K562 (cell line): Measurements from ENCODE around the gene CTSD. TPM values are rescaled to one million over a fixed set of nuclear protein-coding genes. Genes with fewer than 3 reads are reported as not detected.

Source experiments
- ATAC-seq: fragments of 200-7000 bp; cut with Tn5 transposase; 3 replicates; pipeline ENCODE4 v1.9.1; 2020; ENCODE audit warnings: moderate library complexity
- BruUV-seq: library from RNA; stranded (reverse); fragments of 400-500 nt; replicated peaks from 2 replicates; lab custom pipeline; 2021; lab: Mats Ljungman, UMichigan
- CTCF ChIA-PET: fragments of 300-600 bp; formaldehyde crosslinking; extraction: SDS; loops from one replicate; lab custom pipeline; 2021; ENCODE audit warnings: low intra/inter-chr PET ratio; lab: Yijun Ruan, JAX
- POLR2A ChIA-PET: fragments of 300-600, 350-650 bp; sonication (Branson Sonifier 250); formaldehyde crosslinking; extraction: SDS; loops from one replicate; lab custom pipeline; 2021; ENCODE audit warnings: antibody characterized with exemption, inconsistent platforms; lab: Yijun Ruan, JAX
- DNase-seq, 4 experiments: peaks; one replicate each; pipeline versions ENCODE4 v3.0.0 to v3.0.0-alpha.2; 2011 to 2018; ENCODE audit warnings: low spot score in 3 of 4, mixed read lengths in 3 of 4; ENCODE audit errors: extremely low read depth in 1 of 4
- FAIRE-seq: peaks from 2 replicates; lab custom pipeline; 2011; peaks lifted over from hg19 to GRCh38; lab: Jason Lieb, UNC
- H2AFZ ChIP-seq: 2 replicates; pipeline ENCODE4 v1.6.0; 2011; ENCODE audit warnings: low read depth, low read length, control low read depth, inconsistent platforms
- H3K27ac ChIP-seq: fragments of 200-600 bp; 3 replicates; pipeline ENCODE4 v1.8.0; 2011; ENCODE audit warnings: low read depth, mild to moderate bottlenecking, control low read depth, inconsistent platforms, low read length, moderate library complexity, mixed read lengths; ENCODE audit errors: extremely low read depth
- H3K27me3 ChIP-seq, 2 experiments: fragments of 300-600 bp in 1 of 2; 2 replicates in 1 of 2; 3 replicates in 1 of 2; pipeline versions ENCODE4 v1.6.0 to v1.8.0; 2011; ENCODE audit warnings: inconsistent platforms in 2 of 2, low read length in 2 of 2, mild to moderate bottlenecking in 1 of 2, mixed read lengths in 1 of 2, moderate library complexity in 1 of 2; ENCODE audit not compliant: control insufficient read depth in 2 of 2, insufficient read depth in 2 of 2
- H3K36me3 ChIP-seq: fragments of 300-600 bp; 3 replicates; pipeline ENCODE4 v1.8.0; 2011; ENCODE audit warnings: mild to moderate bottlenecking, low read length, inconsistent platforms; ENCODE audit not compliant: control insufficient read depth, insufficient read depth
- H3K4me1 ChIP-seq, 2 experiments: fragments of 200-600 bp in 1 of 2; replicated peaks in 1 of 2; 2 replicates in 1 of 2; 3 replicates in 1 of 2; pipeline versions ENCODE4 v1.5.1 to v1.8.0; 2011; ENCODE audit warnings: inconsistent platforms in 2 of 2, low read length in 2 of 2, mild to moderate bottlenecking in 1 of 2, mixed read lengths in 1 of 2, moderate library complexity in 1 of 2; ENCODE audit not compliant: control insufficient read depth in 2 of 2, insufficient read depth in 2 of 2
- H3K4me2 ChIP-seq: 2 replicates; pipeline ENCODE4 v1.6.1; 2011; ENCODE audit warnings: low read length, control low read depth, inconsistent platforms, mixed read lengths; ENCODE audit not compliant: insufficient read depth
- H3K4me3 ChIP-seq: fragments of 200-600 bp; sonication (generic), shearing (Covaris generic); 2 replicates; pipeline ENCODE4 v1.5.1; 2016; ENCODE audit warnings: control low read depth, inconsistent platforms
- H3K79me2 ChIP-seq: fragments of 200-600 bp; 3 replicates; pipeline ENCODE4 v1.8.0; 2011; ENCODE audit warnings: low read length, inconsistent platforms; ENCODE audit not compliant: control insufficient read depth, insufficient read depth
- H3K9ac ChIP-seq, 2 experiments: 2 replicates each; pipeline versions ENCODE4 v1.6.0 to v1.6.1; 2011; ENCODE audit warnings: low read depth in 2 of 2, low read length in 2 of 2, control low read depth in 1 of 2, inconsistent platforms in 1 of 2, mild to moderate bottlenecking in 1 of 2, mixed read lengths in 1 of 2; ENCODE audit not compliant: insufficient read depth in 1 of 2
- H3K9me1 ChIP-seq: one replicate; pipeline ENCODE4 v1.6.0; 2011; ENCODE audit warnings: inconsistent platforms, mild to moderate bottlenecking, low read length, moderate library complexity; ENCODE audit not compliant: control insufficient read depth, insufficient read depth
- H3K9me3 ChIP-seq: replicated peaks from 2 replicates; pipeline ENCODE4 v1.5.1; 2011; ENCODE audit warnings: low read depth, low read length, inconsistent platforms; ENCODE audit not compliant: control insufficient read depth, insufficient read depth
- H4K20me1 ChIP-seq: replicated peaks from 2 replicates; pipeline ENCODE4 v1.6.1; 2011; ENCODE audit warnings: low read length, inconsistent platforms, mixed read lengths; ENCODE audit not compliant: control insufficient read depth, insufficient read depth
- CC2D1A ChIP-seq: fragments of 450-650 bp; IDR thresholded peaks from 2 replicates; pipeline ENCODE4 v1.6.1; 2017; ENCODE audit warnings: mild to moderate bottlenecking
- CHD2 ChIP-seq: IDR thresholded peaks from 2 replicates; pipeline ENCODE4 v1.6.1; 2011; ENCODE audit warnings: low read depth, low read length
- CREB3 ChIP-seq: fragments of 450-650 bp; conservative IDR thresholded peaks from 2 replicates; pipeline ENCODE4 v1.6.1; 2016; ENCODE audit warnings: missing genetic modification characterization, low read depth, mild to moderate bottlenecking, missing compliant biosample characterization, moderate library complexity
- CSDE1 ChIP-seq, 2 experiments: fragments of 450-650 bp; IDR thresholded peaks; 2 replicates each; pipeline ENCODE4 v1.6.1; 2016; ENCODE audit warnings: mild to moderate bottlenecking in 1 of 2
- CXXC5 ChIP-seq: fragments of 250-450 bp; sonication (Bioruptor Pico); IDR thresholded peaks from 2 replicates; pipeline ENCODE4 v1.8.0; 2022; ENCODE audit warnings: inconsistent platforms, mild to moderate bottlenecking, moderate library complexity
- MEF2D ChIP-seq: conservative IDR thresholded peaks from 2 replicates; pipeline ENCODE4 v1.6.1; 2016; ENCODE audit warnings: low read depth, missing genetic modification characterization, missing compliant biosample characterization
- PHB ChIP-seq: fragments of 250-450 bp; sonication (Bioruptor Pico); IDR thresholded peaks from 2 replicates; pipeline ENCODE4 v1.5.0; 2021
- RBM17 ChIP-seq: fragments of 200-400 bp; formaldehyde crosslinking; IDR thresholded peaks from 2 replicates; pipeline ENCODE4 v1.6.1; 2017; ENCODE audit warnings: low read depth, mild to moderate bottlenecking, low read length, borderline replicate concordance
- SRF ChIP-seq, 2 experiments: fragments of 250-450, 450-650 bp in 1 of 2; sonication (Bioruptor Pico) in 1 of 2; sonication (generic) in 1 of 2; formaldehyde crosslinking; IDR thresholded peaks; 2 replicates each; pipeline versions ENCODE4 v1.5.0 to v1.5.1; 2020 to 2022; ENCODE audit warnings: mild to moderate bottlenecking in 1 of 2, missing genetic modification reagents in 1 of 2
- ZBTB1 ChIP-seq: sonication (generic); formaldehyde crosslinking; IDR thresholded peaks from 2 replicates; pipeline ENCODE4 v1.8.1; 2023; ENCODE audit warnings: missing genetic modification reagents, low read depth, mild to moderate bottlenecking, borderline replicate concordance
- ZEB2 ChIP-seq: fragments of 450-650 bp; IDR thresholded peaks from 2 replicates; pipeline ENCODE4 v1.6.1; 2016
- ZKSCAN3 ChIP-seq: fragments of 250-450 bp; sonication (Bioruptor Pico); IDR thresholded peaks from 2 replicates; pipeline ENCODE4 v1.4.0; 2020
- ZNF316 ChIP-seq: fragments of 450-650 bp; IDR thresholded peaks from 2 replicates; pipeline ENCODE4 v1.6.1; 2016
- WGBS: fragments of 100-300 bp; shearing (Covaris generic); methylation state at CpG from one replicate; pipeline ENCODE4 v1.1.6; 2016; ENCODE audit warnings: low coverage, mixed read lengths; ENCODE audit not compliant: insufficient coverage; ENCODE audit errors: missing lambda C conversion rate; 5-methylcytosine and 5-hydroxymethylcytosine counted together
- in situ Hi-C: fragments of 300-500 bp; cut with MboI; formaldehyde crosslinking; loops from 4 replicates; pipeline ENCODE4 v1.15.0; 2018; ENCODE audit warnings: inconsistent platforms, mixed read lengths
- intact Hi-C: fragments of 100-400 bp; cut with micrococcal nuclease; formaldehyde crosslinking; loops from 2 replicates; pipeline ENCODE4 v1.14.2; 2022
- polyA plus RNA-seq, 8 experiments: library from polyadenylated mRNA; depleted of rRNA in 4 of 8; stranded (reverse) in 5 of 8; unstranded in 3 of 8; fragments of >200 nt; fragmentation: Nextera tagmentation in 2 of 8; fragmentation: Illumina TruSeq in 1 of 8; extraction: Ambion mirVana in 2 of 8; extraction: Trizol in 1 of 8; gene quantifications; 2 replicates each; pipeline versions ENCODE4 v1.2.1 to v1.2.3, GENCODE V29; 2011 to 2014; ENCODE audit warnings: inconsistent platforms in 1 of 8, missing spikeins in 1 of 8
- total RNA-seq, 7 experiments: library from RNA; depleted of rRNA in 6 of 7; stranded (reverse); fragments of >200 nt in 6 of 7; fragmentation: Illumina TruSeq in 2 of 7; extraction: Trizol in 2 of 7; gene quantifications; 2 replicates each; pipeline versions ENCODE4 v1.2.1 to v1.2.3, GENCODE V29; 2011 to 2021; ENCODE audit warnings: low replicate concordance in 1 of 7
- TF ChIP-seq, protein P1 (sequence below): sonication (generic); formaldehyde crosslinking; IDR thresholded peaks from 2 replicates; pipeline ENCODE4 v1.8.1; 2022; ENCODE audit warnings: missing genetic modification reagents
- TF ChIP-seq, protein P2 (sequence below): conservative IDR thresholded peaks from 2 replicates; pipeline ENCODE4 v1.6.1; 2011; ENCODE audit warnings: low read depth, mild to moderate bottlenecking, low read length; ENCODE audit not compliant: control insufficient read depth
- TF ChIP-seq, protein P3 (sequence below): fragments of 250-450 bp; sonication (Bioruptor Pico); IDR thresholded peaks from 2 replicates; pipeline ENCODE4 v1.5.0; 2020; ENCODE audit warnings: mild to moderate bottlenecking

The CTSD gene
- total and polyA plus RNA-seq, 9 of the 15 experiments (the other 6 are each of a cell fraction or from before 2014, with no cell fraction given) = 1.0 to 112 (median 40.9) TPM

GRCh38 chr11:1744137-1744886, 19.4 kb downstream of the CTSD start (continued):
- TF ChIP-seq RBM17 = no peak

DNA sequence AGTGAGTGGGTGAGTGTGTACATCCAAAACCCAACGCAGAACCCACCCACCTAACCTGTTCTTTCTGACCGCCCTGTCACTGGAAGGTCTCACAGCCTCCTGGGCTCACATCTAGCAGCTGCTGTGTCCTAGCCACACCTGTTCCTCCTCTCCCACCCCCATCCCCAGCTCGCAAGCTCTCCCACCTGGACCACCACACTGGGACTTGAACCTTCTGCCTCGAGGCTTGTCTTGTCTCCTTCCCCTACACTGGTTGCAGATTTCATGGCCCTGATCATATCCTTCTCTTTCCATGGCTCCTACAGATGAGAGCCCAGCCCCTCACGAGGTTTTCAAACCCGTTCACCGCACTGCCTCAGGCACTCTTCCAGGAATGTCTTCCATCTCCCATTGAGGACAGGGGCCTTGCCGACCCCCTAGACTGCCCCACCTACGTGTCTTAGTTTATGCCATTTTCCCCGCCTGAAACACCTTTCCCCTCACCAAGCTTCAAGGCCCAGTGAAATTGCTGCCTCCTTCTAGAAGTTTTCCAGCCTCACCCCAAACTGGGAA, 20.1 kb downstream of the CTSD start:
- H3K36me3 ChIP-seq = no peaks in the 10 kb centered on the region
- H3K9ac ChIP-seq = no peak overlapping the region
- intact Hi-C loops (no loop called here), in situ Hi-C loops (no loop called here)
- no peaks in the 10 kb centered on the region for H3K79me2 ChIP-seq
- FAIRE-seq (no peak), ATAC-seq (no peak), DNase-seq (no peak)
- H3K9me3 ChIP-seq = peaks cover 8% of the 10 kb centered on the region
- H3K4me2 ChIP-seq = no peak overlapping the region
- H3K4me3 ChIP-seq = no peak overlapping the region
- BruUV-seq = no TSS peak
- no peak overlapping the region for H3K27ac ChIP-seq
- peaks cover 0 to 5% of the 10 kb centered on the region in 2 experiments; a peak in 1 of 5 replicates for H3K4me1 ChIP-seq
- H4K20me1 ChIP-seq = 0 out of 2 replicates have a peak, but pooled peaks cover 4% of the 10 kb centered on the region
- WGBS = 1% methylated on average over 8 of the region's 10 CpGs
- POLR2A ChIA-PET = interaction anchor here (0.6 kb wide), 2 partner anchors 42 to 1236 kb away, joined by 3 read pairs; no protein-coding TSS in a partner anchor
- H3K9me1 ChIP-seq = no peaks in the 10 kb centered on the region
- H2AFZ ChIP-seq = no peak overlapping the region
- CTCF ChIA-PET = interaction anchor here (1.6 kb wide), 1 partner anchor 89 kb away, joined by 10 read pairs; no protein-coding TSS in a partner anchor
- H3K27me3 ChIP-seq = peaks cover 5 to 19% of the 10 kb centered on the region in 2 experiments; a peak in 3 of 5 replicates
- TF ChIP-seq ZBTB1 (CRISPR knock-in tag) (no peak), CC2D1A (no peak), ZEB2 (no peak), MEF2D (tag) (no peak), ZKSCAN3 (CRISPR knock-in tag) (no peak), CXXC5 (CRISPR knock-in tag) (no peak), ZNF316 (no peak), CHD2 (no peak), PHB (CRISPR knock-in tag) (no peak), SRF (CRISPR knock-in tag; IDR thresholded peaks at IDR 0.05) (no peak), CSDE1 (IDR thresholded peaks at IDR 0.05) (no peak), CREB3 (tag) (no peak)
- TF ChIP-seq, protein P1, sequence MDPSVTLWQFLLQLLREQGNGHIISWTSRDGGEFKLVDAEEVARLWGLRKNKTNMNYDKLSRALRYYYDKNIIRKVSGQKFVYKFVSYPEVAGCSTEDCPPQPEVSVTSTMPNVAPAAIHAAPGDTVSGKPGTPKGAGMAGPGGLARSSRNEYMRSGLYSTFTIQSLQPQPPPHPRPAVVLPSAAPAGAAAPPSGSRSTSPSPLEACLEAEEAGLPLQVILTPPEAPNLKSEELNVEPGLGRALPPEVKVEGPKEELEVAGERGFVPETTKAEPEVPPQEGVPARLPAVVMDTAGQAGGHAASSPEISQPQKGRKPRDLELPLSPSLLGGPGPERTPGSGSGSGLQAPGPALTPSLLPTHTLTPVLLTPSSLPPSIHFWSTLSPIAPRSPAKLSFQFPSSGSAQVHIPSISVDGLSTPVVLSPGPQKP (CRISPR knock-in tag) = no peak
- TF ChIP-seq, protein P2, sequence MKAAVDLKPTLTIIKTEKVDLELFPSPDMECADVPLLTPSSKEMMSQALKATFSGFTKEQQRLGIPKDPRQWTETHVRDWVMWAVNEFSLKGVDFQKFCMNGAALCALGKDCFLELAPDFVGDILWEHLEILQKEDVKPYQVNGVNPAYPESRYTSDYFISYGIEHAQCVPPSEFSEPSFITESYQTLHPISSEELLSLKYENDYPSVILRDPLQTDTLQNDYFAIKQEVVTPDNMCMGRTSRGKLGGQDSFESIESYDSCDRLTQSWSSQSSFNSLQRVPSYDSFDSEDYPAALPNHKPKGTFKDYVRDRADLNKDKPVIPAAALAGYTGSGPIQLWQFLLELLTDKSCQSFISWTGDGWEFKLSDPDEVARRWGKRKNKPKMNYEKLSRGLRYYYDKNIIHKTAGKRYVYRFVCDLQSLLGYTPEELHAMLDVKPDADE = no peak
- TF ChIP-seq, protein P3, sequence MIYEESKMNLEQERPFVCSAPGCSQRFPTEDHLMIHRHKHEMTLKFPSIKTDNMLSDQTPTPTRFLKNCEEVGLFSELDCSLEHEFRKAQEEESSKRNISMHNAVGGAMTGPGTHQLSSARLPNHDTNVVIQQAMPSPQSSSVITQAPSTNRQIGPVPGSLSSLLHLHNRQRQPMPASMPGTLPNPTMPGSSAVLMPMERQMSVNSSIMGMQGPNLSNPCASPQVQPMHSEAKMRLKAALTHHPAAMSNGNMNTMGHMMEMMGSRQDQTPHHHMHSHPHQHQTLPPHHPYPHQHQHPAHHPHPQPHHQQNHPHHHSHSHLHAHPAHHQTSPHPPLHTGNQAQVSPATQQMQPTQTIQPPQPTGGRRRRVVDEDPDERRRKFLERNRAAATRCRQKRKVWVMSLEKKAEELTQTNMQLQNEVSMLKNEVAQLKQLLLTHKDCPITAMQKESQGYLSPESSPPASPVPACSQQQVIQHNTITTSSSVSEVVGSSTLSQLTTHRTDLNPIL (CRISPR knock-in tag) = no peak
